WTC11 (cell line): ENCODE results near the gene TBX4. TPM values are rescaled to one million over a fixed set of nuclear protein-coding genes. Genes with fewer than 3 reads are reported as not detected.

Source experiments
- ATAC-seq: fragments of 200-7000 bp; cut with Tn5 transposase; 2 replicates; pipeline ENCODE4 v1.10.0; 2021; ENCODE audit warnings: mild to moderate bottlenecking, moderate library complexity
- CTCF ChIA-PET: fragments of 300-600 bp; sonication (Branson Sonifier 250); formaldehyde crosslinking; loops from one replicate; lab custom pipeline; 2021; ENCODE audit warnings: antibody characterized with exemption; lab: Charles Lee
- POLR2A ChIA-PET: fragments of 350-600 bp; sonication (Branson Sonifier 250); formaldehyde crosslinking; loops from one replicate; lab custom pipeline; 2021; ENCODE audit warnings: antibody characterized with exemption; lab: Charles Lee
- DNase-seq: peaks from one replicate; pipeline ENCODE4 v3.0.0; 2021; ENCODE audit warnings: low spot score
- H3K27ac Mint-ChIP-seq: 2 replicates; pipeline ENCODE4 v1.8.0; 2021; ENCODE audit warnings: mixed read lengths
- H3K27me3 Mint-ChIP-seq: 2 replicates; pipeline ENCODE4 v1.8.0; 2021; ENCODE audit warnings: low read depth, mild to moderate bottlenecking, moderate library complexity, mixed read lengths
- H3K36me3 Mint-ChIP-seq: 2 replicates; pipeline ENCODE4 v1.8.0; 2021; ENCODE audit warnings: mixed read lengths
- H3K4me1 Mint-ChIP-seq: 2 replicates; pipeline ENCODE4 v1.8.0; 2022; ENCODE audit warnings: mixed read lengths
- H3K4me3 Mint-ChIP-seq: 2 replicates; pipeline ENCODE4 v1.8.0; 2021; ENCODE audit warnings: mild to moderate bottlenecking, moderate library complexity, mixed read lengths
- H3K9me3 Mint-ChIP-seq: 2 replicates; pipeline ENCODE4 v1.8.0; 2021; ENCODE audit warnings: mixed read lengths
- AFF4 ChIP-seq: sonication (generic); formaldehyde crosslinking; IDR thresholded peaks from 2 replicates; pipeline ENCODE4 v1.8.1; 2023; ENCODE audit warnings: mild to moderate bottlenecking, missing genetic modification reagents, borderline replicate concordance
- CREB1 ChIP-seq: sonication (generic); formaldehyde crosslinking; IDR thresholded peaks from 2 replicates; pipeline ENCODE4 v1.8.0; 2023; ENCODE audit warnings: mild to moderate bottlenecking, missing genetic modification reagents
- CREM ChIP-seq: sonication (generic); formaldehyde crosslinking; IDR thresholded peaks from 2 replicates; pipeline ENCODE4 v1.8.1; 2022; ENCODE audit warnings: mild to moderate bottlenecking, missing genetic modification reagents, moderate library complexity
- E2F1 ChIP-seq: sonication (generic); formaldehyde crosslinking; IDR thresholded peaks from 2 replicates; pipeline ENCODE4 v1.8.0; 2022; ENCODE audit warnings: mild to moderate bottlenecking, missing genetic modification reagents
- FOXJ3 ChIP-seq: sonication (generic); formaldehyde crosslinking; IDR thresholded peaks from 2 replicates; pipeline ENCODE4 v1.9.0; 2021; ENCODE audit warnings: missing genetic modification reagents, mild to moderate bottlenecking, borderline replicate concordance
- FOXK1 ChIP-seq: sonication (generic); formaldehyde crosslinking; IDR thresholded peaks from 2 replicates; pipeline ENCODE4 v1.8.0; 2022; ENCODE audit warnings: mild to moderate bottlenecking, moderate library complexity, missing genetic modification reagents
- HMGA2 ChIP-seq: fragments of 250-450 bp; sonication (Bioruptor Pico); IDR thresholded peaks from 2 replicates; pipeline ENCODE4 v1.4.0; 2021; ENCODE audit warnings: mild to moderate bottlenecking, moderate library complexity
- IRF2 ChIP-seq: sonication (generic); formaldehyde crosslinking; IDR thresholded peaks from 2 replicates; pipeline ENCODE4 v1.8.0; 2022; ENCODE audit warnings: low read depth, missing genetic modification reagents, borderline replicate concordance
- KAT7 ChIP-seq: sonication (generic); formaldehyde crosslinking; IDR thresholded peaks from 2 replicates; pipeline ENCODE4 v1.8.1; 2023; ENCODE audit warnings: missing genetic modification reagents, mild to moderate bottlenecking, borderline replicate concordance
- NFE2L1 ChIP-seq: sonication (generic); formaldehyde crosslinking; IDR thresholded peaks from 2 replicates; pipeline ENCODE4 v1.8.1; 2023; ENCODE audit warnings: missing genetic modification reagents
- NFYB ChIP-seq: sonication (generic); formaldehyde crosslinking; conservative IDR thresholded peaks from 2 replicates; pipeline ENCODE4 v1.8.0; 2022; ENCODE audit warnings: low read depth, missing genetic modification reagents
- PRRX2 ChIP-seq: fragments of 250-450 bp; sonication (Bioruptor Pico); IDR thresholded peaks from 2 replicates; pipeline ENCODE4 v1.8.0; 2021; ENCODE audit warnings: mild to moderate bottlenecking
- SMAD3 ChIP-seq: sonication (generic); formaldehyde crosslinking; IDR thresholded peaks from 2 replicates; pipeline ENCODE4 v1.8.0; 2022; ENCODE audit warnings: missing genetic modification reagents, mild to moderate bottlenecking, borderline replicate concordance
- TEAD4 ChIP-seq: sonication (generic); formaldehyde crosslinking; IDR thresholded peaks from 2 replicates; pipeline ENCODE4 v1.8.0; 2022; ENCODE audit warnings: mild to moderate bottlenecking, missing genetic modification reagents
- ZBTB43 ChIP-seq: sonication (generic); formaldehyde crosslinking; IDR thresholded peaks from 2 replicates; pipeline ENCODE4 v1.8.1; 2023; ENCODE audit warnings: mild to moderate bottlenecking, missing genetic modification reagents
- ZNF219 ChIP-seq: sonication (generic); formaldehyde crosslinking; IDR thresholded peaks from 2 replicates; pipeline ENCODE4 v1.8.0; 2023; ENCODE audit warnings: missing genetic modification reagents, mild to moderate bottlenecking, borderline replicate concordance
- ZNF263 ChIP-seq: sonication (generic); formaldehyde crosslinking; IDR thresholded peaks from 2 replicates; pipeline ENCODE4 v1.8.1; 2022; ENCODE audit warnings: low read depth, mild to moderate bottlenecking, moderate library complexity, missing genetic modification reagents
- ZNF281 ChIP-seq: sonication (generic); formaldehyde crosslinking; IDR thresholded peaks from 2 replicates; pipeline ENCODE4 v1.8.0; 2023; ENCODE audit warnings: mild to moderate bottlenecking, missing genetic modification reagents
- ZNF317 ChIP-seq: sonication (generic); formaldehyde crosslinking; IDR thresholded peaks from 2 replicates; pipeline ENCODE4 v1.8.1; 2023; ENCODE audit warnings: low read depth, mild to moderate bottlenecking, moderate library complexity, missing genetic modification reagents, borderline replicate concordance
- ZNF416 ChIP-seq: fragments of 250-450 bp; sonication (Bioruptor Pico); IDR thresholded peaks from 2 replicates; pipeline ENCODE4 v1.9.0; 2021; ENCODE audit warnings: mild to moderate bottlenecking, inconsistent platforms
- ZNF423 ChIP-seq: fragments of 250-450 bp; sonication (Bioruptor Pico); IDR thresholded peaks from 2 replicates; pipeline ENCODE4 v2.1.2; 2022; ENCODE audit warnings: mild to moderate bottlenecking, moderate library complexity
- total RNA-seq: library from RNA; stranded (reverse); gene quantifications from 3 replicates; pipeline ENCODE4 v1.2.3, GENCODE V29; 2021
- TF ChIP-seq, protein P1 (sequence below): fragments of 250-450 bp; sonication (Bioruptor Pico); IDR thresholded peaks from 2 replicates; pipeline ENCODE4 v2.1.2; 2022; ENCODE audit warnings: mild to moderate bottlenecking, moderate library complexity

TBX4 gene
- total RNA-seq, 1 experiment from 2014 or later = not detected

GRCh38 chr17:61481421-61481820 lies 29.2 kb downstream of the TBX4 start:
- H3K4me3 Mint-ChIP-seq = no peak overlapping the region
- TF ChIP-seq NFE2L1 (CRISPR knock-in tag) (no peak), IRF2 (CRISPR knock-in tag) (no peak), ZNF317 (CRISPR knock-in tag) (no peak), AFF4 (no peak), NFYB (CRISPR knock-in tag) (no peak), HMGA2 (CRISPR knock-in tag) (no peak), ZNF423 (CRISPR knock-in tag) (no peak), ZBTB43 (no peak), SMAD3 (CRISPR knock-in tag) (no peak), KAT7 (CRISPR knock-in tag) (no peak), ZNF263 (CRISPR knock-in tag) (no peak), ZNF219 (CRISPR knock-in tag) (no peak), ZNF416 (CRISPR knock-in tag) (no peak), CREB1 (CRISPR knock-in tag) (no peak), FOXJ3 (CRISPR knock-in tag) (no peak), ZNF281 (CRISPR knock-in tag) (no peak)
- peaks cover 6% of the 10 kb centered on the region for H3K4me1 Mint-ChIP-seq
- no peaks in the 10 kb centered on the region for H3K36me3 Mint-ChIP-seq
- ChIA-PET POLR2A (interaction anchor here (1.0 kb wide), 1 partner anchor 13 kb away, joined by 3 read pairs; no protein-coding TSS in a partner anchor), CTCF (interaction anchor here (1.1 to 2.0 kb wide), 3 partner anchors 14 to 65 kb away, joined by 3 to 5 read pairs (median 4); no protein-coding TSS in a partner anchor)
- ATAC-seq = peak; percentile 25; the same call in 1 of the 2 replicates
- no peaks in the 10 kb centered on the region for H3K27me3 Mint-ChIP-seq
- H3K9me3 Mint-ChIP-seq = no peaks in the 10 kb centered on the region
- H3K27ac Mint-ChIP-seq = no peak overlapping the region
- no peak for DNase-seq

GRCh38 chr17:61482467-61482866 lies 30.2 kb downstream of the TBX4 start:
- Mint-ChIP-seq H3K36me3 (no peaks in the 10 kb centered on the region), H3K4me1 (peaks cover 9% of the 10 kb centered on the region), H3K9me3 (no peaks in the 10 kb centered on the region), H3K27ac (no peak overlapping the region), H3K27me3 (no peaks in the 10 kb centered on the region), H3K4me3 (no peak overlapping the region)
- POLR2A ChIA-PET = no interaction called here
- no peak for DNase-seq
- ATAC-seq = no peak
- CTCF ChIA-PET = no interaction called here
- TF ChIP-seq FOXK1 (CRISPR knock-in tag) (no peak), E2F1 (CRISPR knock-in tag) (no peak), CREM (no peak), ZNF281 (CRISPR knock-in tag) (no peak), PRRX2 (no peak), TEAD4 (no peak)
- TF ChIP-seq, protein P1, sequence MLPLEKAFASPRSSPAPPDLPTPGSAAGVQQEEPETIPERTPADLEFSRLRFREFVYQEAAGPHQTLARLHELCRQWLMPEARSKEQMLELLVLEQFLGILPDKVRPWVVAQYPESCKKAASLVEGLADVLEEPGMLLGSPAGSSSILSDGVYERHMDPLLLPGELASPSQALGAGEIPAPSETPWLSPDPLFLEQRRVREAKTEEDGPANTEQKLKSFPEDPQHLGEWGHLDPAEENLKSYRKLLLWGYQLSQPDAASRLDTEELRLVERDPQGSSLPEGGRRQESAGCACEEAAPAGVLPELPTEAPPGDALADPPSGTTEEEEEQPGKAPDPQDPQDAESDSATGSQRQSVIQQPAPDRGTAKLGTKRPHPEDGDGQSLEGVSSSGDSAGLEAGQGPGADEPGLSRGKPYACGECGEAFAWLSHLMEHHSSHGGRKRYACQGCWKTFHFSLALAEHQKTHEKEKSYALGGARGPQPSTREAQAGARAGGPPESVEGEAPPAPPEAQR (CRISPR knock-in tag) = no peak
